Astrocyte (in vitro differentiated cells and primary cell): Measurements from ENCODE around the gene PNPLA2.

ENCODE experiments used
- EZH2 ChIP-seq: IDR thresholded peaks from 2 replicates; pipeline ENCODE4 v1.6.1; 2012; ENCODE audit warnings: mild to moderate bottlenecking, low read length, inconsistent platforms; ENCODE audit not compliant: insufficient read depth
- TF ChIP-seq, protein P1 (sequence below): IDR thresholded peaks from 2 replicates; pipeline ENCODE4 v1.5.1; 2011; ENCODE audit warnings: low read depth, mild to moderate bottlenecking, inconsistent platforms, low read length, moderate library complexity; ENCODE audit not compliant: insufficient read depth

DNA sequence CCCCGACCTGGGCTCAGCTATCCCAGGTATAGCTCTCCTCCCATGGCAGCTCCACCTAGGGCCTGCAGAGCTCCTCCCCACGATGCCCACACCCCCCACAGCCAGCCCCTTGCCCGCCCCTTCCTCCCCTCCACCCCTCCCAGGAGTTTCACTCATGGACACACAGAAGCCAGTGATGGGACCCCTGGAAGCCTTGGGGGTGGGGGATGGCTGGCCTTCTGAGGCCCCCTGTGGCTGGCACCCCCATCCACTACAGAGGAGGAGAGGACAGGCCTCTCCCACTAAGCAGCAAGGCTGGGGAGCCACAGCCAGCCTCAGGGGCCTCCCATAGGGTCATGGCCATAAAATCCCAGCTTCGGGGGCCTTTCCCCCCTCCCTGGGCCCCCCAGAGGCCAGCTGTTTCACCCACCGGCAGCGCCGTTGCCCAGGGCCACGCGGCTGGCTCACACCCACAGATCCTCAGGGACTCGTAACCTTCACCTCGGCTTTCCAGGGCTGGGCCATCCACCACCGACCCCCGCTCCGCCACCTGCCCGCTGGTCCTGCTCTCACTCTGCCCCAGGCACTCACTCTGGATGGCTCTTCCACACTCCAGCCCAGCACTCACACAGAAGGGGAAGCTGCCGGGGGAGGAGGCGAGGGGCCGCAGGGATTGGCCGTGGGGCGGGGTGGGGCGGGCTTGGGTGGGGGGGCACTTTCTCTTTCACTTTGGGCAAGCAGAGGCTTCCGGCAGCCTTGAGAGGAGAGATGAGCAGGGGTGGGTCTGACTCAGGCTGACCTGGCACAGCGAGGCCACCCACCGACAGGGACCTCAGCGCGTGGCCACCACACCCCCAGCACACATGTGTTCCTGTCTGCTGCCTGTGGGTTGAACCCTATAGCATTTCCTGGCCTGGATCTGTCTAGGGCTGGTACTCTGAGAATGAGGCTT, 22.8 kb upstream of the PNPLA2 start:
- TF ChIP-seq, protein P1, sequence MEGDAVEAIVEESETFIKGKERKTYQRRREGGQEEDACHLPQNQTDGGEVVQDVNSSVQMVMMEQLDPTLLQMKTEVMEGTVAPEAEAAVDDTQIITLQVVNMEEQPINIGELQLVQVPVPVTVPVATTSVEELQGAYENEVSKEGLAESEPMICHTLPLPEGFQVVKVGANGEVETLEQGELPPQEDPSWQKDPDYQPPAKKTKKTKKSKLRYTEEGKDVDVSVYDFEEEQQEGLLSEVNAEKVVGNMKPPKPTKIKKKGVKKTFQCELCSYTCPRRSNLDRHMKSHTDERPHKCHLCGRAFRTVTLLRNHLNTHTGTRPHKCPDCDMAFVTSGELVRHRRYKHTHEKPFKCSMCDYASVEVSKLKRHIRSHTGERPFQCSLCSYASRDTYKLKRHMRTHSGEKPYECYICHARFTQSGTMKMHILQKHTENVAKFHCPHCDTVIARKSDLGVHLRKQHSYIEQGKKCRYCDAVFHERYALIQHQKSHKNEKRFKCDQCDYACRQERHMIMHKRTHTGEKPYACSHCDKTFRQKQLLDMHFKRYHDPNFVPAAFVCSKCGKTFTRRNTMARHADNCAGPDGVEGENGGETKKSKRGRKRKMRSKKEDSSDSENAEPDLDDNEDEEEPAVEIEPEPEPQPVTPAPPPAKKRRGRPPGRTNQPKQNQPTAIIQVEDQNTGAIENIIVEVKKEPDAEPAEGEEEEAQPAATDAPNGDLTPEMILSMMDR, result no peak
- TF ChIP-seq EZH2, result no peak
